GM15510 (cell line): ENCODE measurements around the gene WWOX.

Experiments used
- POLR2A ChIP-seq: IDR thresholded peaks from 3 replicates; pipeline ENCODE4 v1.6.1; 2011; ENCODE audit warnings: borderline replicate concordance; ENCODE audit not compliant: insufficient read length; ENCODE audit errors: extremely low read depth

Gene WWOX

GRCh38 chr16:78593352-78593751 lies 493.9 kb downstream of the WWOX start:
- TF ChIP-seq POLR2A: no peak

GRCh38 chr16:78594191-78594590 lies 494.7 kb downstream of the WWOX start:
- TF ChIP-seq POLR2A: no peak

- TF ChIP-seq POLR2A: no peak
These were observed 497.0 kb downstream of the WWOX start for GRCh38 chr16:78596348-78596995.

GRCh38 chr16:78596996-78597422 lies 497.6 kb downstream of the WWOX start:
- TF ChIP-seq POLR2A: no peak

- TF ChIP-seq POLR2A: no peak
These were observed 498.5 kb downstream of the WWOX start for GRCh38 chr16:78597809-78598570.

GRCh38 chr16:78599271-78599670 lies 499.8 kb downstream of the WWOX start:
- TF ChIP-seq POLR2A: no peak

- TF ChIP-seq POLR2A: no peak
These were observed 506.2 kb downstream of the WWOX start for GRCh38 chr16:78605548-78606101.

- TF ChIP-seq POLR2A: no peak
These were observed 507.1 kb downstream of the WWOX start for GRCh38 chr16:78606545-78606944.

- TF ChIP-seq POLR2A: no peak
These were observed 507.6 kb downstream of the WWOX start for GRCh38 chr16:78607022-78607421.

GRCh38 chr16:78607465-78607864 lies 508.0 kb downstream of the WWOX start:
- TF ChIP-seq POLR2A: no peak

- no peak for TF ChIP-seq POLR2A
These were observed 508.9 kb downstream of the WWOX start for GRCh38 chr16:78608305-78608776.

GRCh38 chr16:78609402-78610274 lies 510.2 kb downstream of the WWOX start:
- TF ChIP-seq POLR2A: no peak

GRCh38 chr16:78611318-78611717 lies 511.9 kb downstream of the WWOX start:
- no peak for TF ChIP-seq POLR2A

- no peak for TF ChIP-seq POLR2A
These were observed 520.4 kb downstream of the WWOX start for GRCh38 chr16:78619811-78620210.

- no peak for TF ChIP-seq POLR2A
These were observed 520.8 kb downstream of the WWOX start for GRCh38 chr16:78620291-78620690.
